Inferior parietal cortex (tissue), 1 donor: ENCODE measurements around the gene L3HYPDH.
"Not testable (repeated sequence)": the region's sequence is repeated elsewhere in the genome, so short reads cannot be mapped to it uniquely, and the experiment has no call there.

Experiments
- DNase-seq: peaks from one replicate; pipeline ENCODE4 v3.0.0-alpha.2; 2016; ENCODE audit errors: extremely low spot score

The L3HYPDH gene

GRCh38 chr14:59478540-59478939 is 5.7 kb downstream of the L3HYPDH start:
- DNase-seq, result no peak

- DNase-seq, result no peak
Observed at GRCh38 chr14:59475709-59476108, 8.5 kb downstream of the L3HYPDH start.

- DNase-seq, result no peak
Observed at GRCh38 chr14:59474172-59474571, 10.0 kb downstream of the L3HYPDH start.

GRCh38 chr14:59465316-59466135 is 18.7 kb downstream of the L3HYPDH start, which contains the start of gene GPR135:
Gene GPR135 (minus strand): TSS chr14:59465380. CDS start chr14:59465226, 154 bp downstream.
- DNase-seq, result no peak

GRCh38 chr14:59464486-59465315 is 19.5 kb downstream of the L3HYPDH start:
- DNase-seq, result no peak

GRCh38 chr14:59463787-59464485 is 20.3 kb downstream of the L3HYPDH start:
- no peak for DNase-seq

GRCh38 chr14:59461891-59462290 is 22.3 kb downstream of the L3HYPDH start:
- DNase-seq, result no peak

GRCh38 chr14:59460378-59460777 is 23.8 kb downstream of the L3HYPDH start:
- DNase-seq, result no peak

GRCh38 chr14:59458486-59458885 is 25.7 kb downstream of the L3HYPDH start:
- no peak for DNase-seq

GRCh38 chr14:59455411-59455810 is 28.8 kb downstream of the L3HYPDH start:
- DNase-seq, result no peak

- DNase-seq, result no peak
Observed at GRCh38 chr14:59454139-59454538, 30.1 kb downstream of the L3HYPDH start.

- no peak for DNase-seq
Observed at GRCh38 chr14:59451849-59452248, 32.4 kb downstream of the L3HYPDH start.

- DNase-seq, result no peak
Observed at GRCh38 chr14:59450716-59451115, 33.5 kb downstream of the L3HYPDH start.

GRCh38 chr14:59448673-59449072 is 35.5 kb downstream of the L3HYPDH start:
- DNase-seq, result not testable (repeated sequence)

GRCh38 chr14:59439256-59439965 is 44.8 kb downstream of the L3HYPDH start:
- no peak for DNase-seq

GRCh38 chr14:59438195-59438647 is 46.0 kb downstream of the L3HYPDH start:
- no peak for DNase-seq

GRCh38 chr14:59435987-59436386 is 48.2 kb downstream of the L3HYPDH start:
- no peak for DNase-seq

- DNase-seq, result no peak
Observed at GRCh38 chr14:59435101-59435500, 49.1 kb downstream of the L3HYPDH start.

- DNase-seq, result no peak
Observed at GRCh38 chr14:59429790-59430189, 54.4 kb downstream of the L3HYPDH start.

GRCh38 chr14:59428581-59429012 is 55.6 kb downstream of the L3HYPDH start:
- no peak for DNase-seq
